Choroid plexus epithelial cell (primary cell): Measurements from ENCODE around the gene TMEM255B.

Source experiments
- DNase-seq: peaks from one replicate; pipeline ENCODE4 v3.0.0-alpha.2; 2010; ENCODE audit warnings: low read depth
- H3K4me3 ChIP-seq: 2 replicates; pipeline ENCODE4 v1.5.1; 2011; ENCODE audit warnings: low read depth, mild to moderate bottlenecking, control low read depth, low read length, moderate library complexity
- TF ChIP-seq, protein P1 (sequence below): conservative IDR thresholded peaks from 2 replicates; pipeline ENCODE4 v1.5.1; 2011; ENCODE audit warnings: low read depth, mild to moderate bottlenecking, control low read depth, inconsistent platforms, low read length, moderate library complexity

Gene TMEM255B

DNA sequence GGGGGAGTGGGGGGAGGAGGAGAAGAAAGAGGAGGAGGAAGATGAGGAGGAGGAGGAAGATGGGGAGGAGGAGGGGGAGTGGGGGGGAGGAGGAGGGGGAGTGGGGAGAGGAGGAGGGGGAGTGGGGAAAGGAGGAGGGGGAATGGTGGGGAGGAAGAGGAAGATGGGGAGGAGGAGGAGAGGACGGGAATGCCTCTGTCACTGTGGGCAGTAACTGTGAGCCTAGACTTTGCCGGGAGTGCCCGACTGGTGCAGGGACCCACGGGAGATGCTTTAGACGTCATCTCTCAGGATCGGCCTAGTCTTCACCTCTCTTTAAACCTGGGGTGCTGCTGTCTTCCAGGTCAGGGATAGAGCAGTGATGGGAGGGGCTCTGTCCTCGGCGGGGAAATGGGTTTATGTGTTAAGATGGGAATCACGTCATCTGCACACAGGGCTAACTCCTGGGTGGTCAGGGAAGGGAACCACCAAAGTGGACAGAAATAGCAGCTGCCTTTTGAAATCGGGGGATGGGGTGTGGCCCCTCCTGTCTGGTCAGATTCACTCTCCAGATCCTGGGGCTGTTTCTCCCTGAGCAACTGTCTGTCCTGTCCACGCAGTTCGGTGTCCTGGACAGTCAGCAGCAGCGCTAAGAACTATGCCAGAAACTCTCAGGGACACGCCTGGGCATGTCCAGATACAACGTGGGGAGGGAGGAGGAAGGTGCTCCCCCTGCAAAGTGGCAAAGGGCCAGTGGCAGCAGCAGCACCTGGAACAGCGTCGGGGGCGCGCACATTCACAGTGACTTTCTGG, 77.9 kb downstream of the TMEM255B start:
- H3K4me3 ChIP-seq = no peak overlapping the region
- DNase-seq = peak; percentile 93
- TF ChIP-seq, protein P1, sequence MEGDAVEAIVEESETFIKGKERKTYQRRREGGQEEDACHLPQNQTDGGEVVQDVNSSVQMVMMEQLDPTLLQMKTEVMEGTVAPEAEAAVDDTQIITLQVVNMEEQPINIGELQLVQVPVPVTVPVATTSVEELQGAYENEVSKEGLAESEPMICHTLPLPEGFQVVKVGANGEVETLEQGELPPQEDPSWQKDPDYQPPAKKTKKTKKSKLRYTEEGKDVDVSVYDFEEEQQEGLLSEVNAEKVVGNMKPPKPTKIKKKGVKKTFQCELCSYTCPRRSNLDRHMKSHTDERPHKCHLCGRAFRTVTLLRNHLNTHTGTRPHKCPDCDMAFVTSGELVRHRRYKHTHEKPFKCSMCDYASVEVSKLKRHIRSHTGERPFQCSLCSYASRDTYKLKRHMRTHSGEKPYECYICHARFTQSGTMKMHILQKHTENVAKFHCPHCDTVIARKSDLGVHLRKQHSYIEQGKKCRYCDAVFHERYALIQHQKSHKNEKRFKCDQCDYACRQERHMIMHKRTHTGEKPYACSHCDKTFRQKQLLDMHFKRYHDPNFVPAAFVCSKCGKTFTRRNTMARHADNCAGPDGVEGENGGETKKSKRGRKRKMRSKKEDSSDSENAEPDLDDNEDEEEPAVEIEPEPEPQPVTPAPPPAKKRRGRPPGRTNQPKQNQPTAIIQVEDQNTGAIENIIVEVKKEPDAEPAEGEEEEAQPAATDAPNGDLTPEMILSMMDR = no peak

DNA sequence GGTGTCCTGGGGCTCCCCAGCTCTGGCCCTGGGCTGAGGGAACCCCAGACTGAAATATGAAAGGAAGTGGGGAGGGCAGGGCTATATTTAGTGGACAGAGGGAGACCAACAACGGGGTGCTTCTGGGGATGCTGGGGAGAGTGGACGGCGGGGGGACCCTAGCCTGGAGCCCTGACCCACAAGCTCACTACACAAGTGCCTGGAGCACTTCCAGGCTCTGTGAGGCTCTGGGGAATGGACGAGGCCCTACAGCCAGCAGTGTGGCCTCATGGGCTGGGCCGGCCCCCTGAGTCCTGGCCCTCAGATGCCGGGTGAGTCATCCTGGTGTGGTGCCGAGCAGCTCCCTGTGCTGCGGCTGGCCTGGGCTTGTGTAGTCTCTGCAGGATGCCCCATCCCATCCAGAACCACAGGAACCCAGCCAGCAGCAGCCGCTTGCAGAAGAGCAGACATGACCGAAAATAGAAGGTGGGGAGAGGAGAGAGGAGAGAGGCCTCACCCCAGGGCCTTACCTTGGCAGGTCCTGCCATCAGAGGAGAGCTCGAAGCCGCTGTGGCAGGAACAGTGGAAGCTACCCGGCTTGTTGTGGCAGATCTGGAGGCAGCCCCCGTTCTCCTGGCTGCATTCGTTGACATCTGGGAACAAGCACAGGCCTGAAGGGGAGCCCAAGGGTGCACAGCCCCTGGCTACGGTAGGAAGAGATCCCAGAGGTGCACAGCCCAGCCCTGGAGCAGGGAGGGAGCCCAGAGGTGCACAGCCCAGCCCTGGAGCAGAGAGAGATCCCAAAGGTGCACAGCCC, 78.7 kb downstream of the TMEM255B start:
- H3K4me3 ChIP-seq = peak overlapping the region; percentile 42
- DNase-seq = peak; percentile 99
- TF ChIP-seq, protein P1 = no peak

DNA sequence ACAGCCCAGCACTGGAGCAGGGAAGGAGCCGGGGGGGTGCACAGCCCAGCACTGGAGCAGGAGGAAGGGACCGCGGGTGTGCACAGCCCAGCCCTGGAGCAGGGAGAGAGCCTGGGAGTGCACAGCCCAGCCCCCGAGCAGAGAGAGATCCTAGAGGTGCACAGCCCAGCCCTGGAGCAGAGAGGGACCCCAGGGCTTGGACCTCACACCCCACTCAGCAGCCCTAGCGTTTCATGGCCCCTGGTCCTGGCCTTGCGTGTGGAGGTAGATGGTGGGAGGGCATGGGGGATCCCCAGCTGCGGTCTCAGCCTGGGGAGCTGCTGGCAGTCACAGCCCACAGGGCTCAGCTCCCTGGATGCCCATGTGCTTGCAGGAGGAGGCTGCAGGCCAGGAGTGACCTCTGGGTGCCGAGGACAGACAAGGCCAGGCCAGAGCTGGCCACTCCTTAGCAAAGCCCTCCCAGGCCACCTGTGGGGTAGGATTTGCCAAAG, 79.7 kb downstream of the TMEM255B start:
- peak overlapping the region; percentile 42 for H3K4me3 ChIP-seq
- no peak for DNase-seq
- TF ChIP-seq, protein P1 = no peak

DNA sequence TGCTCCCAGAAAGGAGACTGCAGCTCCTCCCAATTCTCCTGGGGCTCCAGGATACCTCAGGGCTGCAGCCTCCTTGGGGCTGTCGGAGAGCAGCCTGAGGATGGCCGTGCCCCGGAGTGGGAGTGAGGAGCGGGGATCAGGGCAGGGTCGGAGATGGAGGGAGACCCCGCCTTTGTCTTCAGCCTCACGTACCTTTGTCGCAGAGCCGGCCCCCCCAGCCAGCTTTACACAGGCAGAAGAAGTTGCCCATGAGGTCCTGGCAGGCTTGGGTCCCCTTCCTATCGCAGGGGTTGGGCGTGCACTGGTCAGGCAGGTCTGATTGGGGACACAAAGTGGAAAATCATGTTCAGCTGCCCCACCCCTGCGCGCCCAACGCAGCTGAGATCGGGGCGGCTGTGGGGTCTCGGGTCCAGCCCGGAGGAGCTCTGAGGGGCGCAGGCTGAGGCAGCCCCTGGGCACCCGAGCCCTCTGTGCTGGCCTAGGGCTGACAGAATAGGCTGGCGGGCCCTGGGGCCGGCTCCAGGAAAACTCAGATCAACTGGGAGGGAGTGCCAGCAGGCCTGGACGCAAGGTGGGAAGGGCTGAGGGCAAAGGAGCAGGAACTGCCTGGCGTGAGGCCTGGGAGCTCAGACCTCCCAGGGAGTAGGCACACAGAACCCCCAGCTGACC, 80.6 kb downstream of the TMEM255B start:
- DNase-seq = no peak
- H3K4me3 ChIP-seq = no peak overlapping the region
- TF ChIP-seq, protein P1 = no peak

DNA sequence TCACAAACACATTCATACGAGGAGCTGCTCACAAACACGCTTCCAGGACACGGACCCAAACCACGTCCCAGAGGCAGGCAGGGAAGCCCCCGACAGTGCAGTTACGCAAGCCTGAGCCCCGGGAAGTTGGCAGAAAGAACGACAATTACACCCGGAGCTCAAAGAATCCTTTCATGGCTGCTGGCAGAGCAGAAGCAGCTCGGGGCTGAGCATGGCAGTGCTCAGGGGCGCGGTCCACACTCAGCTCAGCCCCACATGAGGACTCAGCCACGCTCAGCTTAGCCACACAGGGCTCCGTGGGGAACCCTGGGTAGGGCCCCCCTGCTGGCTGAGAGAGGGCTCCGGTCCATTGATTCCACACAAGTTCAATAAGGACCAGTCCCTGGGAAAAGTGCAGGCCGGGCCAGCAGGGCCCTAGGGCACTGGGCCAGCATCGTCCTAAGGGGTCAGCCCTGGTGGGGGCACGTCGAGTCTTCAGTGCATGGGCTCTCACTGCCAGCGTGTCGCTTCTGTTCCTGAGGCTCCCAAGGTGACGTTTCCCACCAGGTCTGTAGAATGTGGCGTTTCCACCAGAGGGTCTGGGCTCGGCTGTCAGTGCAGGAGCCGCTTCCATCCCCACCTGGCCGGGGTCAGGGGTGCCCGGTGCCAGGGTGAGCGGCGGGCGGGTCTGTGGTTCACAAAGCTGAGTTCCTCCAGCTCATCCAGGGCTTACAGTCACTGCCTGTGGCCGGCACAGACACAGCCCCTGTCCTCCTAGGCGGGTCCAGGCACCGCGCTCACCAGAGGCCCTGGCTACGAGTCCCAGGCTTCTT, 81.7 kb downstream of the TMEM255B start:
- TF ChIP-seq, protein P1 = no peak
- DNase-seq = no peak
- no peak overlapping the region for H3K4me3 ChIP-seq

DNA sequence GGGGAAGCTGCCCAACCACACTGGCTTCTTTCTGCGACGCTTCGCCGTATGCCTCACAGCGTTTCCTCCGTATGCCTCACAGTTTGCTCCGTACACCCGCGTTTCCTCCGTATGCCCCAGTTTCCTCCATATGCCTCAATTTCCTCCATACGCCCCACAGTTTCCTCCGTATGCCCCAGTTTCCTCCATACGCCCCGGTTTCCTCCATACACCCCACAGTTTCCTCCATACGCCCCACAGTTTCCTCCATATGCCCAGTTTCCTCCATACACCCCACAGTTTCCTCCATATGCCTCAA, 82.3 kb downstream of the TMEM255B start:
- TF ChIP-seq, protein P1 = no peak
- no peak for DNase-seq
- H3K4me3 ChIP-seq = no peak overlapping the region
